Right atrium auricular region (tissue), 2 donors: ENCODE results near the gene POLR3K. TPM values are rescaled to one million over a fixed set of nuclear protein-coding genes. Genes with fewer than 3 reads are reported as not detected.
"Not testable (repeated sequence)": the region's sequence is repeated elsewhere in the genome, so short reads cannot be mapped to it uniquely, and the experiment has no call there.

ENCODE experiments used
- DNase-seq: peaks from one replicate; pipeline ENCODE4 v3.0.0-alpha.2; 2019; ENCODE audit warnings: low spot score
- H3K27ac ChIP-seq, 2 donors: fragments of 200-600 bp; sonication (generic); 1 replicate in 1 of 2; 2 replicates in 1 of 2; pipeline ENCODE4 v1.5.1; 2016 to 2019
- H3K27me3 ChIP-seq, 2 donors: fragments of 200-600 bp; sonication (generic); one replicate each; pipeline versions ENCODE4 v1.5.1 to v1.6.0; 2017 to 2019
- H3K36me3 ChIP-seq: fragments of 200-600 bp; sonication (generic); one replicate; pipeline ENCODE4 v1.5.1; 2016
- H3K4me1 ChIP-seq, 2 donors: fragments of 200-600 bp; sonication (generic); one replicate each; pipeline versions ENCODE4 v1.5.1 to v1.6.0; 2017 to 2019
- H3K4me3 ChIP-seq, 2 donors: fragments of 200-600 bp; sonication (generic); 1 replicate in 1 of 2; 2 replicates in 1 of 2; pipeline ENCODE4 v1.5.1; 2017 to 2019; ENCODE audit warnings: mild to moderate bottlenecking in 1 of 2, moderate library complexity in 1 of 2
- H3K9me3 ChIP-seq, 2 donors: fragments of 200-600 bp; sonication (generic); one replicate each; pipeline ENCODE4 v1.5.1; 2019
- total RNA-seq, 2 donors: library from RNA; depleted of rRNA; stranded (reverse); fragments of >200 nt; gene quantifications; one replicate each; pipeline ENCODE4 v1.1.0, GENCODE V29; 2016
- TF ChIP-seq, protein P1 (sequence below), 2 donors: fragments of 200-600 bp; sonication (generic); IDR thresholded peaks; one replicate each; pipeline ENCODE4 v1.5.1; 2019; ENCODE audit warnings: antibody characterized with exemption in 2 of 2

Gene POLR3K
- total RNA-seq, 2 donors from 2014 or later: 4.0 TPM

DNA sequence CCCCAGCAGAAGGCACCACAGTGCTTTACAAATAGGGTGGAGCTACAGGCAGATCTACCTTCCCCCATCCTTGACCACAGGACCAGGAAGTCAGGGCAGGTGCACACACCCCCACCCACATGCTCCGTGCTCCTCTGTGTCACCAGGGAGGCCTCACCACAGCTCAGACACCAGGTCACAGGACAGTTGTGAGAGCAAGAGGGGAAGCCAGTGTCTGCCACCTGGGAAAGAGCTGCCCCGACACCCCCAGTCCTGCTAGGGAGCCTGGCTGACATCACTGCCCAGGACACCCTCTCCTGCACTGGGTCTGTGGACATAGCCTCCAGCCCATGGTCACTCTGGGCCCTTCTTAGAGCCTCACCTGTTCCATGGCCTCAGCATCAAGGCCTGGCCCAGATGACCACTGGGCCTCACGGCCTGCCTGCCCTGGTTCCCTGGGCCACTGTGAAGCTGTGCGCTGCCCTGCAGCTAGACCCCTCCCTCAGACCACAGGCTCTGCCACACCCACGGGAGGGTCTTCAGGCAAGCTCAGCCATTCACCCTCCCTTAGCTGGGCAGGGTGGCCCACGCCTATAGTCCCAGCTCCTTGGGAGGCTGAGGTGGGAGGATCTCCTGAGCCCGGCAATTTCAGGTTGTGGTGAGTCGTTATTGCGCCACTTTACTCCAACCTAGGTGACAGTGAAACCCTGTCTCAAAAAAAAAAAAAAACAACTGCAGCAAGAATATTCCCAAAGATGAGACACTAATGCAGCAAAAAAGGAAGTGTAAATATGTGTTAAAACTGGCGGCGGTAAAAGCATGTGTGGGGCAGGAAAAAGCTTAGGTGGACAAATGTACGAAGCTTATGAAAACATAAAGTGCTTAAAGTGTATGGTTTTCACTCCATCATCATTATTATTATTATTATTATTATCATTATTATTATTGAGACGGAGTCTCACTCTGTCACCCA lies 14.2 kb downstream of the POLR3K start:
- H3K27ac ChIP-seq: no peak overlapping the region
- no peaks in the 10 kb centered on the region for H3K4me1 ChIP-seq
- H3K36me3 ChIP-seq: no peaks in the 10 kb centered on the region
- no peaks in the 10 kb centered on the region for H3K27me3 ChIP-seq
- TF ChIP-seq, protein P1, sequence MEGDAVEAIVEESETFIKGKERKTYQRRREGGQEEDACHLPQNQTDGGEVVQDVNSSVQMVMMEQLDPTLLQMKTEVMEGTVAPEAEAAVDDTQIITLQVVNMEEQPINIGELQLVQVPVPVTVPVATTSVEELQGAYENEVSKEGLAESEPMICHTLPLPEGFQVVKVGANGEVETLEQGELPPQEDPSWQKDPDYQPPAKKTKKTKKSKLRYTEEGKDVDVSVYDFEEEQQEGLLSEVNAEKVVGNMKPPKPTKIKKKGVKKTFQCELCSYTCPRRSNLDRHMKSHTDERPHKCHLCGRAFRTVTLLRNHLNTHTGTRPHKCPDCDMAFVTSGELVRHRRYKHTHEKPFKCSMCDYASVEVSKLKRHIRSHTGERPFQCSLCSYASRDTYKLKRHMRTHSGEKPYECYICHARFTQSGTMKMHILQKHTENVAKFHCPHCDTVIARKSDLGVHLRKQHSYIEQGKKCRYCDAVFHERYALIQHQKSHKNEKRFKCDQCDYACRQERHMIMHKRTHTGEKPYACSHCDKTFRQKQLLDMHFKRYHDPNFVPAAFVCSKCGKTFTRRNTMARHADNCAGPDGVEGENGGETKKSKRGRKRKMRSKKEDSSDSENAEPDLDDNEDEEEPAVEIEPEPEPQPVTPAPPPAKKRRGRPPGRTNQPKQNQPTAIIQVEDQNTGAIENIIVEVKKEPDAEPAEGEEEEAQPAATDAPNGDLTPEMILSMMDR (IDR thresholded peaks at IDR 0.05): no peak
- no peak for DNase-seq
- H3K9me3 ChIP-seq: no peaks in the 10 kb centered on the region
- no peak overlapping the region for H3K4me3 ChIP-seq

DNA sequence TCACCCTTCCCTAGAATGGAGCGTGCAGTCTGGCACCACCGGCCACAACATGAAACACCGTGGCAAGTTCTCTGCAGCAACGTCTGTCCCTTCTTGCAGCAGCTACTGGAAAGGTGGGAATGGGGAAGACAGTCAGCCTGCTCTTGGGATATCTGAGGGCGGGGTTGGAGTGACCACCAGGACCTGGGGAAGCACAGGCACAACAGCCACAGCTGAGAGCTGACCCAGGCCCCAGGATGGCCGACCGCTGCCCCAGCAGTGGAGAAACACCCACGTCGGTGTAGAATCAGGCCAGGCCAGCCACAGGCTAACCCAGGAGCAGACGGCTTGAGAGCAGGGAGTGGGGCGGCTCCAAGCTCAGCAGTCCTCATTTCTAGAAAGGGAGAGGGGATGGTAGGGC lies 15.2 kb downstream of the POLR3K start:
- not testable (repeated sequence) for DNase-seq, H3K4me3 ChIP-seq, H3K27ac ChIP-seq, H3K36me3 ChIP-seq, H3K9me3 ChIP-seq, H3K27me3 ChIP-seq, H3K4me1 ChIP-seq

DNA sequence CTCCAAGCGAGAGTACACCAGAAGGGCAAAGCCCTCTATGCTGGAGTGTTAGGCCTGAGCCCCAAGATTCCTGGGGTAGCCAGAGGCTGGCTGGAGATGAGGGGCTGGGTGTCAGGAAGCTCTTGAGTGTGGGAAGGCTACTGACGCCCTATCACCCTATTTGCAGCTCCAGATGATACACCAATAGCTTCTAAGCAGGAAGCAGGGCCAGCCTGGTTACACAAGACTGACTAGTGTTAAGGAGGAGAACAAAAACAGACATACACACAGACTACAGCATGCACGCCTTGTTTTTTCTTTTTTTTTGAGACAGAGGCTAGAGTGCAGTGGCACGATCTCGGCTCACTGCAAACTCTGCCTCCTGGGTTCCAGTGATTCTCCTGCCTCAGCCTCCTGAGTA lies 15.9 kb downstream of the POLR3K start:
- DNase-seq: no peak
- no peaks in the 10 kb centered on the region for H3K4me1 ChIP-seq
- no peaks in the 10 kb centered on the region for H3K9me3 ChIP-seq
- H3K27ac ChIP-seq: no peak overlapping the region
- H3K27me3 ChIP-seq: no peaks in the 10 kb centered on the region
- no peaks in the 10 kb centered on the region for H3K36me3 ChIP-seq
- TF ChIP-seq, protein P1 (IDR thresholded peaks at IDR 0.05): no peak
- H3K4me3 ChIP-seq: no peak overlapping the region

DNA sequence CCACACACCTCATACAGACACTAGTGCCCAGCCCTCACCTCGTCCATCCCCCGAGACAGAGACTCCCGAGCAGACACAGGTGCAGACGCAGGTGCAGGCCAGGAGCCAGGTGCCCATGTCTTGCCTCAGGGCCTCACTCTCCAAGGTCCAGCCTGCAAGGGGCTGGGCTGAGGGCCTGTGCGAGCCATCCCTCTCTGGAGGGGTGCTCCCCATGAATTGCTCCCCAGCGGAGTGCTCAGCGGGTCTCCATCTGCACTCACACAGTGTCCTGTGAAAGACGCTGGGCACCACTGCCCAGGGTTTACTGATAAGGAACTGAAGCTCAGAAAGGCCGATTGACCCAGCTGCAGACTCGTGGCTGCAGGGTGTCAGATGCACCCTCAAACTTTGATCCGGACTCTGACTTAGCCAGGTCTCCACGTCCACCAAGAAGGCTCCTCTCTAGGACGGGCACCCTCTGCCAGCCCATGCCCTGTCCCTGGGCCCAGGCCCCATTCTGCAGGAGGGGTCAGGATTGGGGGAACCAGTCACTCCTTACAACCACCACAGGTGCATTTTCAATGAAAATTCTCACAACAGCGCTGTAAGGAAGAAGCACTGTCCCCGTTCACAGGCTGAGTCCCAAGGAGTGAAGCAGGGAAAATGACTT lies 16.9 kb downstream of the POLR3K start:
- no peaks in the 10 kb centered on the region for H3K9me3 ChIP-seq
- no peaks in the 10 kb centered on the region for H3K4me1 ChIP-seq
- no peaks in the 10 kb centered on the region for H3K36me3 ChIP-seq
- TF ChIP-seq, protein P1 (IDR thresholded peaks at IDR 0.05): no peak
- no peak overlapping the region for H3K27ac ChIP-seq
- H3K27me3 ChIP-seq: no peaks in the 10 kb centered on the region
- H3K4me3 ChIP-seq: no peak overlapping the region
- DNase-seq: no peak

DNA sequence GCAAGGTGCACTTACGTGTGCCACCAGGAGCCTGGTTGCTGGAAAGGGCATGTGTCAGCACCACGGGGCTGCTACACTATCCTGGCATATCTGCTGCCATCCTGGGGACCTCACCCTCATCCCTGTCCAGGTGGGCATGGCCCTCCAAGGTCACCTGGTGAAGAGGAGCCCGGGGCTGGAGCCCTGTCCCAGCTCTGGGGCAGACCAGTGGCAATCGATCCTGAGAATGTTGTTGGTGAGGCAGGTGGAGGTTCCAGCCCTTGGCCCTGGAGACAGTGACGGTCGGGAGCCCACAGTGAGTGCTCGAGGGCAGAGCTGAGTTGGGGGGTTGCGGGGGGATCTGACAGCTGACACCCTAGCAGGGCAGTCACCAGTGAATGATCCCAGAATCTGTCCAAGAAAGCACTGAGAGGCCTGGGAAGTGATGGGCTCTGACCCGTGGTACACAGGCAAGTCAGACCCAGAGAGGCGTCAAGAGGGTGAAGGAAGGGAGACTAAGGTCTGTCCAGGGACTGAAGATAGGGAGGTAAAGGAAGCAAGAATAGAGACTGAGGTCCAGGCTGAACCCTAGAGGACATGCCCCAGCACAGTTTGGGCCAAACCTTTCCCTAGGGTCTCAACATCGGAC lies 17.6 kb downstream of the POLR3K start:
- H3K9me3 ChIP-seq: no peaks in the 10 kb centered on the region
- H3K36me3 ChIP-seq: no peaks in the 10 kb centered on the region
- H3K4me1 ChIP-seq: no peaks in the 10 kb centered on the region
- no peak for DNase-seq
- TF ChIP-seq, protein P1 (IDR thresholded peaks at IDR 0.05): no peak
- H3K27ac ChIP-seq: no peak overlapping the region
- no peak overlapping the region for H3K4me3 ChIP-seq
- H3K27me3 ChIP-seq: no peaks in the 10 kb centered on the region
